Measurements from ENCODE around the gene SLC25A15.

DNA sequence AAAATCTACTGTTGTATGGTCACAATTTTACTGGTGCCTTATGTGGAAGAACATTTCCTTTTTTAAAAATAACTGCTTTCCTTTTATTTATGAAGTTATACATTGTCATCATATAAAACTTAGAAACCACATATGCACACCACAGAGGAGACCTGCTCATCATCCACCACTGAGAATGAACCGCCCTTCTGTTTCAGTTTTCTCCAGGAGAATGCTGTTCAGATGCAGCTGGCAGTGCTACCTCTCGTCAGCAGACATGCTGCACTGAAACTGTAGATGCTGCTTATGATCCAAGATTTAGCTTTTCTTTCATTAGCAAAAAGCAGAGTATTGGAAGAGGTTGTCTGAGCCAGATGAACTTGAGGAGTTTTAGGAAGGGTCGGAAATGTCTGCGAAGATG, 10.1 kb downstream of the SLC25A15 start:
- no peak for TF ChIP-seq EZH2 (IDR thresholded peaks at IDR 0.05; ENCODE audit: insufficient read depth, poor library complexity, severe bottlenecking)
- TF ChIP-seq EZH2phosphoT487 (IDR thresholded peaks at IDR 0.05; ENCODE audit: insufficient read depth, low read depth) = no peak

All from GM23248 (cell line).